NB4 (cell line): ENCODE results near the gene PHAF1.

Experiments
- MYC ChIP-seq: IDR thresholded peaks from 2 replicates; pipeline ENCODE4 v1.6.1; 2011; ENCODE audit warnings: low read depth, low read length
- POLR2A ChIP-seq: IDR thresholded peaks from 2 replicates; pipeline ENCODE4 v1.6.1; 2011; ENCODE audit warnings: mild to moderate bottlenecking; ENCODE audit not compliant: insufficient read length; ENCODE audit errors: extremely low read depth
- TF ChIP-seq, protein P1 (sequence below): IDR thresholded peaks from one replicate; pipeline ENCODE4 v1.5.1; 2012; ENCODE audit warnings: low read depth, low read length

DNA sequence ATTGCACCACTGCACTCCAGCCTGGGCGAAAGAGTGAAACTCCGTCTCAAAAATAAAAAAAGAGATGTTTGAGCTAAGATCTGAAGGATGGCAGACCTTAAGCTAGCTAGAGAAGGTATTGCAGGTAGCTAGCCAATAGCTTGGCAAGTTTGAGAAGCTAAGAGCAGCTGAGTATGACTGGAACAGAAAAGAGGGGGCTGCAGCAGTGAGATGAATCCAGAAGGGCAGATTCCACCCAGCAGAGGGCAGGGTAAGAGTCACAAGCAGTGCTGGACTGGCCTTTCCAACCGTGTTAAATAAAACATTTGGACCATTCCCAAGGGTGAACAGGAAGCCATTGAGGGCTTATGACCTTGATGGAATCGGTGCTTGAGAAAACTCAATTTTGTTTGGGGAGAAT is 5.7 kb upstream of the PHAF1 start:
- TF ChIP-seq, protein P1, sequence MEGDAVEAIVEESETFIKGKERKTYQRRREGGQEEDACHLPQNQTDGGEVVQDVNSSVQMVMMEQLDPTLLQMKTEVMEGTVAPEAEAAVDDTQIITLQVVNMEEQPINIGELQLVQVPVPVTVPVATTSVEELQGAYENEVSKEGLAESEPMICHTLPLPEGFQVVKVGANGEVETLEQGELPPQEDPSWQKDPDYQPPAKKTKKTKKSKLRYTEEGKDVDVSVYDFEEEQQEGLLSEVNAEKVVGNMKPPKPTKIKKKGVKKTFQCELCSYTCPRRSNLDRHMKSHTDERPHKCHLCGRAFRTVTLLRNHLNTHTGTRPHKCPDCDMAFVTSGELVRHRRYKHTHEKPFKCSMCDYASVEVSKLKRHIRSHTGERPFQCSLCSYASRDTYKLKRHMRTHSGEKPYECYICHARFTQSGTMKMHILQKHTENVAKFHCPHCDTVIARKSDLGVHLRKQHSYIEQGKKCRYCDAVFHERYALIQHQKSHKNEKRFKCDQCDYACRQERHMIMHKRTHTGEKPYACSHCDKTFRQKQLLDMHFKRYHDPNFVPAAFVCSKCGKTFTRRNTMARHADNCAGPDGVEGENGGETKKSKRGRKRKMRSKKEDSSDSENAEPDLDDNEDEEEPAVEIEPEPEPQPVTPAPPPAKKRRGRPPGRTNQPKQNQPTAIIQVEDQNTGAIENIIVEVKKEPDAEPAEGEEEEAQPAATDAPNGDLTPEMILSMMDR: peak; percentile 18
- no peak for TF ChIP-seq POLR2A
- no peak for TF ChIP-seq MYC
